ENCODE data around the gene SEZ6.
A peak's percentile ranks its signal among the peaks of the same experiment; 100 is the strongest.

The SEZ6 gene

GRCh38 chr17:28978356-28978964 lies 27.4 kb downstream of the SEZ6 start:
- ChIA-PET POLR2A (interaction anchor here (1.1 kb wide), 1 partner anchor 27 kb away, joined by 3 read pairs; the partner anchor contains the start of gene PHF12), CTCF (interaction anchor here (0.5 to 1.8 kb wide), 6 partner anchors 13 to 244 kb away, joined by 3 to 6 read pairs (median 4); no protein-coding TSS in a partner anchor)
- Histone ChIP-seq H3K4me3 (ENCODE audit: low read depth, low read length) (no peak overlapping the region), H3K36me3 (ENCODE audit: control insufficient read depth in 2 of 2, insufficient read depth in 1 of 2, low read length in 2 of 2) (no peaks in the 10 kb centered on the region), H3K4me1 (ENCODE audit: control insufficient read depth, insufficient read depth, low read length) (no peaks in the 10 kb centered on the region), H3K27ac (ENCODE audit: extremely low read depth, low read depth, low read length) (no peak overlapping the region), H3K9me3 (ENCODE audit: control insufficient read depth, insufficient read depth, low read depth, low read length) (no peaks in the 10 kb centered on the region)
- TF ChIP-seq ZBTB6 (tag by site-specific recombination; IDR thresholded peaks at IDR 0.05): no peak
- TF ChIP-seq ZNF112 (tag by site-specific recombination; IDR thresholded peaks at IDR 0.05): no peak
- TF ChIP-seq ZNF530 (tag by site-specific recombination; IDR thresholded peaks at IDR 0.05; ENCODE audit: low read depth): no peak
- no peak for TF ChIP-seq ZNF302 (tag by site-specific recombination; IDR thresholded peaks at IDR 0.05; ENCODE audit: low read depth)
- peak; percentile 77 for TF ChIP-seq ZFHX2 (tag by site-specific recombination; conservative IDR thresholded peaks at IDR 0.05)
- no peak for TF ChIP-seq ZNF398 (tag by site-specific recombination; IDR thresholded peaks at IDR 0.05)
- TF ChIP-seq EGR2 (tag by site-specific recombination; IDR thresholded peaks at IDR 0.05; ENCODE audit: low read depth): peak; percentile 69
- TF ChIP-seq ZNF174 (tag by site-specific recombination; IDR thresholded peaks at IDR 0.05): no peak
- TF ChIP-seq ZNF548 (tag by site-specific recombination; IDR thresholded peaks at IDR 0.05): no peak
- no peak for TF ChIP-seq ZNF19 (tag by site-specific recombination; IDR thresholded peaks at IDR 0.05; ENCODE audit: low read depth)

- ChIA-PET POLR2A (no interaction called here), CTCF (interaction anchor here (0.5 to 1.8 kb wide), 5 partner anchors 25 to 245 kb away, joined by 3 to 5 read pairs (median 3); no protein-coding TSS in a partner anchor)
- Histone ChIP-seq H3K4me1 (ENCODE audit: control insufficient read depth, insufficient read depth, low read length) (no peaks in the 10 kb centered on the region), H3K27ac (ENCODE audit: extremely low read depth, low read depth, low read length) (no peak overlapping the region), H3K4me3 (ENCODE audit: low read depth, low read length) (no peak overlapping the region), H3K36me3 (ENCODE audit: control insufficient read depth in 2 of 2, insufficient read depth in 1 of 2, low read length in 2 of 2) (no peaks in the 10 kb centered on the region), H3K9me3 (ENCODE audit: control insufficient read depth, insufficient read depth, low read depth, low read length) (no peaks in the 10 kb centered on the region)
- TF ChIP-seq ZNF138 (tag by site-specific recombination; IDR thresholded peaks at IDR 0.05; ENCODE audit: borderline replicate concordance) (no peak), ZNF157 (tag by site-specific recombination; IDR thresholded peaks at IDR 0.05) (no peak), SCRT2 (tag by site-specific recombination; IDR thresholded peaks at IDR 0.05) (no peak), ZNF23 (tag by site-specific recombination; IDR thresholded peaks at IDR 0.05; ENCODE audit: borderline replicate concordance) (no peak), ZNF837 (tag by site-specific recombination; IDR thresholded peaks at IDR 0.05) (no peak), PRDM4 (tag by site-specific recombination; IDR thresholded peaks at IDR 0.05) (no peak)
These were observed 28.0 kb downstream of the SEZ6 start for GRCh38 chr17:28977659-28978355.
